Occipital lobe (tissue), 2 donors: ENCODE results near the gene KPNB1. TPM values are rescaled to one million over a fixed set of nuclear protein-coding genes. Genes with fewer than 3 reads are reported as not detected.
A peak's percentile ranks its signal among the peaks of the same experiment; 100 is the strongest.

Source experiments
- DNase-seq: peaks from one replicate; lab custom pipeline; 2025; lab: John Stamatoyannopoulos, UW
- total RNA-seq: library from RNA; depleted of rRNA; stranded (reverse); fragments of >200 nt; gene quantifications from one replicate; pipeline ENCODE4 v1.2.3, GENCODE V29; 2014

Gene KPNB1
- total RNA-seq, result 163 TPM

- peak; percentile 100 for DNase-seq
Observed at GRCh38 chr17:47649153-47649971, at the start of gene KPNB1. Gene KPNB1 (plus strand): TSS chr17:47649919. CDS start chr17:47650245, 326 bp downstream.

GRCh38 chr17:47603830-47604597 is 45.7 kb upstream of the KPNB1 start:
- no peak for DNase-seq

DNA sequence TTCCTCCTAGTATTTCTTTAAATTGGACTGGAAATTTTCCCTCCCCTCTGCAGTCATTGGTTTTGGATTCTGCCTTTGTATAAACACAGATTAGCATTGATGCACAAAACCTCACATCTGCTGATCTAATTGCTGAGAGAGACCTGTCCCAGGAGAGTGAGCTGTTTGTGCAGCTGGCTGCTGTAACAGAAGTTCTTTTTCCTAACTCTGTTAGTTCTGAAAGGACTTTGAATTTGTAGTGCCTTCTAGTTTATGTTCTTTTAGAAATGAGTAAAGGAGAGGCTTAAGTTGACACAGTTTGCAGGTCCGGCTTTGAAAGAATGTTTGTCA is 45.2 kb upstream of the KPNB1 start:
- DNase-seq, result no peak

DNA sequence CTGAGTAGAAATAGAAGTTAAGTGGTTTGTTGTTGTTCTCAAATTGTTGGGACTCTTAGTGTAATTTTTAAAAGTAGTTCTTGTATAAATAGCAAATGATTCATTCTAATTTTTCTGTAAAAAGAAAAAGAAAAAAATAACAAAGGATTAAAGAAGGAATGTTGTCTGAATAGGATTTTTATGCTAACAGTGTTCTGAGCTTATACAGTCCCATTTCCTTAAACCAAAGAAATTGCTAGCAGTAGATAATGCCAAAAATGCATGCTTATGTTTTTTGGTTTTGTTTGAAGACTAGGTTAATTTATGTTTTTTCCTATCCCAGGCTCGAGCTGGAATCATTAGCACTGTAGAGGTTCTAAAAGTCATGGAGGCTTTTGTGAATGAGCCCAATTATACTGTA is 44.7 kb upstream of the KPNB1 start:
- DNase-seq, result no peak

DNA sequence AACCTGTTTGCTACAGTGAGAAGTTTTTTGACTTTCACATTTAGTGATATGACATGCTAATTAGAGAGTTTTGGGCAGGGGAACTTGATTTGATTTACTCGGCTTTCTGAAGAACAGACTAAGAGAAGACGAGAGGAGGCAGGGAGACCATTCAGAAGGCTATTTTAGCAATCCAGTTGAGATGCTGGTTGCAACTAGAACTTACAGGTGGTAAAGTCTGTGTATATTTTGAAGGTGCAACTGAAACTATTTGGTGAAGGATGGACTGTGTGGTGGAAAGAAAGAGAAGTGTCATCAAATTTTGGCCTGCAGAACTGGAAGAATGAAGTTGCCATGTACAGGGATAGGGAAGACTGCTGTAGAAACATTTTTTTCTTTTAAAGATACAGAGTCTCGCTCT is 42.2 kb upstream of the KPNB1 start:
- no peak for DNase-seq

DNA sequence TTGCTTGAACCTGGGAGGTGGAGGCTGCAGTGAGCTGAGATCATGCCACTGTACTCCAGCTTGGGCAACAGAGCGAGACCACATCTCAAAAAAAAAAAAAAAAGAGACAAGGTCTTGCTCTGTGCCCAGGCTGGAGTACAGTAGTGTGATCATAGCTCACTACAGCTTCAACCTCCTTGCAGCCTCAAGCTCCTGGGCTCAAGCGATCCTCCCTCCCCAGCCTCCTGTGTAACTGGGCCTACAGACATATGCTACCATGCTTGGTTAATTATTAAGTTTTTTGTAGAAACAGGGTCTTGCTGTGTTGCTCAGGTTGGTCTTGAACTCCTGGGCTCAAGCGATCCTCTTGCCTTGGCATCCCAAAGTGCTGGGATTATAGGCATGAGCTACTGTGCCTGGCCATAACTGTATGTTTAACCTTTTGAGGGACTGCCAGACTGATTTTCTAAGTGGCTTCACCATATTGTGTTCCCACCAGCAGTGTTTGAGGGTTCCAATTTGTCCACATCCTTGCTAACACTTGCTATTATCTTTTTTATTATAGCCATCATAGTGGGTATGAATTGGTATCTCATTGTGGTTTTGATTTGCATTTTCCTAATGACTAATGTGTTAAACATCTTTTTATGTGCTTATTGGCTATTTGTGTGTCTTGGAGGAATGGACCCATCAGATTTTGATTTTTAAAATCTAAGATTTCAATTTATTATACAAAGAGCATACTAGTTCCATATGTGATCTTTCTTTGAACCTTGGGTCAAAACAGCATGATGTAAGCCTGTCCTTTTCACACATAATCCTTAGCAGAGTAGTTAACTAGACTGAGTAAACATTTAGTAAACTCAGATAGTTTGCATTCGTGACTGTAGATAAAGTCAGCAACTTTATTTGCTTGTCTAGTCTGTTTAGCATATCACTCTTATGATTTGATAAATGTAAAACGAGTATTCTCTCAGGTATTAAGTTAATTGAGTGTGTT is 38.1 kb upstream of the KPNB1 start:
- DNase-seq, result no peak

- DNase-seq, result no peak
Observed at GRCh38 chr17:47615766-47616424, 33.8 kb upstream of the KPNB1 start.

DNA sequence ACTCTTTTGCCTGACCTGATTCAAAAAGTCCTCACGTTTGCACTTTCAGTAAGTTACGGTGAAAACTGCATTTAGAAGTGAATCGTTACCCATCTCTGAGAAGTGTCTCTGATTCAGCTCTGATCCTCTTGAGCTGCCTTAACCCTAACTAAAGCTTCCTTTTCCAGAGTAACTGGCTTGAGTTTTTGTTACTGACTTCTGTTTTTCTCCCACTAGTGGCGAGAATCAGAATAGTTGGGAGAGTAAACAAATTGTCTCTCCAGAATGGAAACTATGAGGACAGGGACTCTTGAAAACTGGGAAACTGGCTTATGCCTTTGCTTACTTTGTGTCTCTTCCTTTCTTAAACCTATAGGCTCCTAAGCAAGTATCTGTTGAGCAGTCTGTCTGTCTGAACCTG is 31.3 kb upstream of the KPNB1 start:
- DNase-seq, result no peak

DNA sequence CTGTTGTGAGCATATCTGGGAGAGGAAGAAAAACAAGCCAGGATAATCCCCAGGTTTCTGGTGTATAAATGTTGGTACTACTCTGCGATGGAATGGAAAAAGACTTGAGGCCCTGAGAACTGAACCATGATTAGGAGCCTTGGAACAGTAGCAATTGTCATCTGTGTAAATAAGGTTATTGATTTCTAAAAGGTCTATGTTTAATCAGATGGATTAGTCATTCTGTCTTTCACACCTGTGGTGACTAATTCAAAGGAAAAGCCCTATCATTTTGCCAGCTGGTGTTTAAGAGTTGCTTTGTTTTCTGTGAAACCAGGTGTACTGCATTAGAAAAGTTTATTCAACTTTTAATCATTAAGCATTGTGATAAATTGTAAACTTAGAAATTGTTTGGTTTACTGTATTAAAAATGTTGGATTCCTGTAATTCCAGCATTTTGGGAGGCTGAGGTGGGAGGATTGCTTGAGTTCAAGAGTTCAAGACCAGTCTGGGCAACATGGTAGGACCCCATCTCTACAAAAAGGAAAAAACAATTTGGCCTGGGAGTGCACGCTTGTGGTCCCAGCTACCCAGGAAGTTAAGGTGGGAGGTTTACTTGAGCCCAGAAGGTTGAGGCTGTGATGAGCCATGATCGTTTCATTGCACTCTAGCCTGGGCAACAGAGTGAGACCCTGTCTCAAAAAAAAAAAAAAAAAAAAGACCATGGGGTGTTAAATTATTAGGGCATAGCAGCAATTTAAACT is 29.0 kb upstream of the KPNB1 start:
- no peak for DNase-seq

DNA sequence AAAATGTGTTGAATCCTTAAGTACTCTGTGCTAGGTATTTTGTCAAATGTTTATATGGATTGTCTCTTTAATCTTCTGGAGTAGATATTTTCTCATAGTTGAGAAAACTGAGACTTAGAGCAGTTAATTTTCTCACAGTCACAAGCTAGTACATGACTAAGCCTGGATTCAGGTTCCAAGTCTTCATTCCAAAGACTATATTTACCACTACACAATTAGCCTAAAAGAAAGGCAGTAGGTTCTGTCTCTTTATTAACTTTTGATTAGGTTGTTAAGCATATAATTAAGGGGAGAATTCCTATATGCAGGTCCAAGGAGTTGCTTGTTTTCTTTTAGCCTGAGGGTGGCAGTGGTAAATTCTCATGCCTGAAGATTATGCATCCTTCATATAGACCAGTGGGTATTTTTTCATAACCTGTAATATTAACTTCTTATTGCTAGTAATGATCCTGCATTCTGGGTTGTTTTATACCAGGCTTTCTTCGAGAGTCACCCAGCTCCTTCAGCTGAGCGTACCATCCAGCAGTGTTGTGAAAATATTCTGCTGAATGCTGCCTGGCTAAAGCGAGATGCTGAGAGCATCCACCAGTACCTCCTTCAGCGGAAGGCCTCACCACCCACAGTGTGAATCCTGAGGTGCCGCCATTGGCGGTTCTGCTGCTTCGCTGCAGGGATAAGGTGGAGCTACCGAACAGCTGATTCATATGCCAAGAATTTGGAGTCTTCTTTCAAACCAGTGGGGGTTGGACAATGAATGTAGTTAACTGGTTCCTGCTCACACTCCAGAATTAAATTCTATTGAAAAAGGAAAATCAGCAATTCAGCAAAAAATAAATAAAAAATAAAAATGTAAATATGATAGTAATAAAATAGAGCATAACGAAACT is 28.2 kb upstream of the KPNB1 start:
- peak; percentile 42 for DNase-seq

- no peak for DNase-seq
Observed at GRCh38 chr17:47622180-47622549, 27.6 kb upstream of the KPNB1 start.

GRCh38 chr17:47624727-47625068 is 25.0 kb upstream of the KPNB1 start:
- no peak for DNase-seq

GRCh38 chr17:47628014-47628566 is 21.6 kb upstream of the KPNB1 start:
- no peak for DNase-seq

DNA sequence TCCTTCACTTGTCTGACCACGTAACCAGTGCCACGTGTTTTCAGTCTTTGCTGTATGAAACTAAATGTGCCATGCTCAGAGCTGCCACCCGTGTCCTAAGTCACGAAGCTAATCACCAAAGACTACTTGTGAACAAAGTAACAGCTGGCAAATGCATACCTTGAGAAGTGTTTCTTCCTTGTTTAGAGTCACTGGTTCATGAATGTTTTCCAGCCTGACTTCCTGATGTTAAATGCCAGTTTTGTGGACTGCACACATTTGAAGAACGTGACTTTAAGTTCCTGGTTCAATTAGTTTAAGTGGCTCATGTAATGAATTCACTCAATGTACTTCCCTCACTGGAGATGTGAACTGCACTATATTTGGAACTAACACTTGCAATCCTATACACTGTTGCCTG is 19.9 kb upstream of the KPNB1 start:
- no peak for DNase-seq

DNA sequence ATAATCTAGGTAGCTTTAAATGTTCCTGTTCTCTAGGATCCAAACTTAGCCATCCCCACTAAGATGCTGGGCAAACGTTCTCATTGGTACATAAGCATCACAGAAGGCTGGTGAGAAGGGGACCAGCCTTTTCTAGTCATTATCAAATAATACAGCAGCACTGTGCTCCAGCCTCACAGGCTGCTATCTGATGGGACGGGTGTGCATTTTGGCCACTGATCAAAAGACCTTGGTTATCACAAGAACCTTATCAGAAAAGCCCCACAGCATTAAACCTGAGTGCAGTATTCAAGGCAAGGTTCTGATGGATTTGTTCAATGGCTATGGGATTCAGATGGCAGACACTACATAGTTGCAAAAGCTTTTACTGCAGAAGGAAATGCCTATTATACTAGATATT is 19.1 kb upstream of the KPNB1 start:
- no peak for DNase-seq

- DNase-seq, result no peak
Observed at GRCh38 chr17:47632991-47633390, 16.7 kb upstream of the KPNB1 start.

GRCh38 chr17:47633996-47634395 is 15.7 kb upstream of the KPNB1 start:
- no peak for DNase-seq

GRCh38 chr17:47634870-47635269 is 14.8 kb upstream of the KPNB1 start:
- DNase-seq, result no peak

DNA sequence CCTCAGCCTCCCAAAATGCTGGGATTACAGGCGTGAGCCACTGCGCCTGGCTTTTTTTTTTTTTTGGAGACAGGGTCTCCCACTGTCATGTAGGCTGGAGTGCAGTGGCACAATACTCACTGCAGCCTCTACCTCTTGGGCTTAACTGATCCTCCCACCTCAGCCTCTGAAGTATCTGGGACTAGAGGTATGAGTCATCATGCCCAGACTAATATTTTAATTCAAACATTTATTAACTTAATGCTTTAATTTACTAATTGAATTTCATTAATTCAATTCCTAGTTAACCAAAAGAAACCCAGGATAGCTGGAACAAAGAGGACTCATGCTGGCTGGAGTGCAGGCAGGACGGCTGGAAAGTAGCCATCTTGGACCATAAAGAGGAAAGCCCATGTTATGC is 14.0 kb upstream of the KPNB1 start:
- DNase-seq, result no peak
